IMR-90 (cell line): Measurements from ENCODE around the gene NCKAP5L.

ENCODE experiments used
- CHD1 ChIP-seq: IDR thresholded peaks from 2 replicates; pipeline ENCODE4 v1.6.1; 2012; ENCODE audit warnings: low read depth, low read length, improper control_type of control experiment
- FOS ChIP-seq: fragments of 150-350 bp; IDR thresholded peaks from 2 replicates; pipeline ENCODE4 v1.6.1; 2016; ENCODE audit warnings: low read depth, low read length
- MXI1 ChIP-seq: IDR thresholded peaks from 2 replicates; pipeline ENCODE4 v1.6.1; 2012; ENCODE audit warnings: low read depth, mild to moderate bottlenecking, low read length, moderate library complexity, borderline replicate concordance
- NFE2L2 ChIP-seq: fragments of 150-350 bp; IDR thresholded peaks from 2 replicates; pipeline ENCODE4 v1.6.1; 2016; ENCODE audit warnings: low read depth, mild to moderate bottlenecking, low read length
- POLR2A ChIP-seq: IDR thresholded peaks from 2 replicates; pipeline ENCODE4 v1.6.1; 2012; ENCODE audit warnings: mild to moderate bottlenecking, low read depth, low read length
- RAD21 ChIP-seq: IDR thresholded peaks from 2 replicates; pipeline ENCODE4 v1.6.1; 2012; ENCODE audit warnings: low read length, improper control_type of control experiment
- RFX5 ChIP-seq: IDR thresholded peaks from 2 replicates; pipeline ENCODE4 v1.8.0; 2012; ENCODE audit warnings: low read depth, mild to moderate bottlenecking, low read length, moderate library complexity
- SMC3 ChIP-seq: fragments of 150-350 bp; IDR thresholded peaks from 2 replicates; pipeline ENCODE4 v1.6.1; 2016; ENCODE audit warnings: low read depth, mild to moderate bottlenecking, antibody characterized with exemption, low read length, moderate library complexity
- TF ChIP-seq, protein P1 (sequence below): conservative IDR thresholded peaks from 2 replicates; pipeline ENCODE4 v1.5.1; 2012; ENCODE audit warnings: mild to moderate bottlenecking, low read depth, low read length, improper control_type of control experiment

DNA sequence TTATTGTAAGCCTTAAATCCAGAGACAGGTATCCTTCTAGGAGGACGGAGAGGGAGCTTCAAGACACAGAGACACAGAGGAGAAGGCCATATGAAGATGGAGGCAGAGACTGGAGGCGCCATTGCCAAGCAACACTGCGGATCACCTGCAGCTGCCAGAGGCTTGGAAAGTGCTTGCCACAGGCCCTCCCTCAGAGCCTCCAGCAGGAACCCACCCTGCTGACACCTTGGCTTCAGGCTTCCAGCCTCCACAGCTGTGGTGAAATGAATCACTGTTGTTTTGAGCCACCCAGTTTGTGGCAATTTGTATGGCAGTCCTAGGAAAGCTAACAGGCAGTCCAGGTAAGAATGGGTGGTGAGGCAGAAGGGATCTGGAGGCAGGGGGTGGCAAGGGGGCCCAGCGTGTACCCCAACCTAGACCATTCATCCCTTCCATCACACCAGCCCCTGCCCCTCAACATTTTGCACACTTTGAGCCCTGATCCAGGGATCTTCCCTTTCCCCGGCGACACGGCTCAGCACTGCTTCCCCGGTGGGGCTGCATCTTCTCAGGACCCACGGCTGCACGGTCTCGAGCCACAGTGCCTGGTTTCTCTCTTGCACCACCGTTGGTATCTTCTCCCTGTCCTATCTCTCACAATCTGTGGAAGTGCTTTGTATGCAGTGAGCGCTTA lies 37.0 kb upstream of the NCKAP5L start:
- TF ChIP-seq RFX5 = no peak
- TF ChIP-seq, protein P1, sequence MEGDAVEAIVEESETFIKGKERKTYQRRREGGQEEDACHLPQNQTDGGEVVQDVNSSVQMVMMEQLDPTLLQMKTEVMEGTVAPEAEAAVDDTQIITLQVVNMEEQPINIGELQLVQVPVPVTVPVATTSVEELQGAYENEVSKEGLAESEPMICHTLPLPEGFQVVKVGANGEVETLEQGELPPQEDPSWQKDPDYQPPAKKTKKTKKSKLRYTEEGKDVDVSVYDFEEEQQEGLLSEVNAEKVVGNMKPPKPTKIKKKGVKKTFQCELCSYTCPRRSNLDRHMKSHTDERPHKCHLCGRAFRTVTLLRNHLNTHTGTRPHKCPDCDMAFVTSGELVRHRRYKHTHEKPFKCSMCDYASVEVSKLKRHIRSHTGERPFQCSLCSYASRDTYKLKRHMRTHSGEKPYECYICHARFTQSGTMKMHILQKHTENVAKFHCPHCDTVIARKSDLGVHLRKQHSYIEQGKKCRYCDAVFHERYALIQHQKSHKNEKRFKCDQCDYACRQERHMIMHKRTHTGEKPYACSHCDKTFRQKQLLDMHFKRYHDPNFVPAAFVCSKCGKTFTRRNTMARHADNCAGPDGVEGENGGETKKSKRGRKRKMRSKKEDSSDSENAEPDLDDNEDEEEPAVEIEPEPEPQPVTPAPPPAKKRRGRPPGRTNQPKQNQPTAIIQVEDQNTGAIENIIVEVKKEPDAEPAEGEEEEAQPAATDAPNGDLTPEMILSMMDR = no peak
- no peak for TF ChIP-seq MXI1
- no peak for TF ChIP-seq CHD1
- TF ChIP-seq POLR2A = no peak
- TF ChIP-seq RAD21 = no peak
- TF ChIP-seq FOS = no peak
- no peak for TF ChIP-seq NFE2L2
- TF ChIP-seq SMC3 = no peak
